Activated CD8-positive, alpha-beta memory T cell treated with anti-CD3 and anti-CD28 coated beads for 24 hours (primary cell): ENCODE results near the gene ZNF445.
"Not testable (repeated sequence)": the region's sequence is repeated elsewhere in the genome, so short reads cannot be mapped to it uniquely, and the experiment has no call there.

Experiments used
- DNase-seq: peaks from one replicate; pipeline ENCODE4 v3.0.0-alpha.2; 2020

ZNF445 gene

GRCh38 chr3:44474886-44475285 lies 2.6 kb downstream of the ZNF445 start:
- DNase-seq, result not testable (repeated sequence)

- DNase-seq, result no peak
Observed at GRCh38 chr3:44470430-44470829, 7.0 kb downstream of the ZNF445 start.

- DNase-seq, result no peak
Observed at GRCh38 chr3:44469914-44470313, 7.6 kb downstream of the ZNF445 start.

GRCh38 chr3:44468572-44469520 lies 8.6 kb downstream of the ZNF445 start:
- DNase-seq, result no peak

- DNase-seq, result not testable (repeated sequence)
Observed at GRCh38 chr3:44468099-44468537, 9.4 kb downstream of the ZNF445 start.

GRCh38 chr3:44467241-44467640 lies 10.2 kb downstream of the ZNF445 start:
- DNase-seq, result no peak

- not testable (repeated sequence) for DNase-seq
Observed at GRCh38 chr3:44464920-44465319, 12.6 kb downstream of the ZNF445 start.

- DNase-seq, result no peak
Observed at GRCh38 chr3:44464509-44464908, 13.0 kb downstream of the ZNF445 start.

- DNase-seq, result not testable (repeated sequence)
Observed at GRCh38 chr3:44460050-44460449, 17.4 kb downstream of the ZNF445 start.

GRCh38 chr3:44455318-44455717 lies 22.2 kb downstream of the ZNF445 start:
- no peak for DNase-seq

GRCh38 chr3:44454258-44454657 lies 23.2 kb downstream of the ZNF445 start:
- DNase-seq, result peak; percentile 15

- peak; percentile 41 for DNase-seq
Observed at GRCh38 chr3:44451441-44451840, 26.0 kb downstream of the ZNF445 start.

GRCh38 chr3:44446929-44447328 lies 30.5 kb downstream of the ZNF445 start:
- no peak for DNase-seq

GRCh38 chr3:44445786-44446185 lies 31.7 kb downstream of the ZNF445 start:
- no peak for DNase-seq

- no peak for DNase-seq
Observed at GRCh38 chr3:44444896-44445691, 32.4 kb downstream of the ZNF445 start.

- no peak for DNase-seq
Observed at GRCh38 chr3:44444437-44444836, 33.0 kb downstream of the ZNF445 start.

GRCh38 chr3:44442596-44443309 lies 34.7 kb downstream of the ZNF445 start:
- DNase-seq, result no peak

GRCh38 chr3:44439499-44440295 lies 37.8 kb downstream of the ZNF445 start:
- DNase-seq, result peak; percentile 75

- DNase-seq, result no peak
Observed at GRCh38 chr3:44437800-44438199, 39.7 kb downstream of the ZNF445 start.

- DNase-seq, result no peak
Observed at GRCh38 chr3:44436181-44436580, 41.3 kb downstream of the ZNF445 start.

GRCh38 chr3:44434834-44435510 lies 42.5 kb downstream of the ZNF445 start:
- no peak for DNase-seq

- no peak for DNase-seq
Observed at GRCh38 chr3:44430466-44430865, 47.0 kb downstream of the ZNF445 start.
